A549 (cell line): ENCODE data around the gene LRRC31.

Experiments used
- CEBPB ChIP-seq, 2 experiments: fragments of >200 bp in 1 of 2; sonication (Bioruptor Twin) in 1 of 2; formaldehyde crosslinking in 1 of 2; IDR thresholded peaks; 2 replicates each; pipeline ENCODE4 v1.6.1; 2012 to 2016
- JUN ChIP-seq, 2 experiments: fragments of >200 bp; sonication (Bioruptor Twin); formaldehyde crosslinking; IDR thresholded peaks; 2 replicates in 1 of 2; 3 replicates in 1 of 2; pipeline ENCODE4 v1.6.1; 2016 to 2017
- JUNB ChIP-seq: fragments of >200 bp; sonication (Bioruptor Twin); formaldehyde crosslinking; IDR thresholded peaks from 2 replicates; pipeline ENCODE4 v1.6.1; 2016
- POLR2AphosphoS2 ChIP-seq: conservative IDR thresholded peaks from 2 replicates; pipeline ENCODE4 v1.6.1; 2012; ENCODE audit warnings: low read length, improper control_type of control experiment, inconsistent platforms
- RAD21 ChIP-seq, 2 experiments: fragments of >200 bp in 1 of 2; sonication (Bioruptor Twin) in 1 of 2; formaldehyde crosslinking in 1 of 2; IDR thresholded peaks in 1 of 2; conservative IDR thresholded peaks in 1 of 2; 2 replicates in 1 of 2; 3 replicates in 1 of 2; pipeline ENCODE4 v1.6.1; 2012 to 2018; ENCODE audit warnings: inconsistent platforms in 1 of 2
- TF ChIP-seq, protein P1 (sequence below): fragments of >200 bp; sonication (Bioruptor Twin); formaldehyde crosslinking; IDR thresholded peaks from 3 replicates; pipeline ENCODE4 v1.5.1; 2016

GRCh38 chr3:169836078-169836941 lies 33.4 kb downstream of the LRRC31 start:
- TF ChIP-seq, protein P1, sequence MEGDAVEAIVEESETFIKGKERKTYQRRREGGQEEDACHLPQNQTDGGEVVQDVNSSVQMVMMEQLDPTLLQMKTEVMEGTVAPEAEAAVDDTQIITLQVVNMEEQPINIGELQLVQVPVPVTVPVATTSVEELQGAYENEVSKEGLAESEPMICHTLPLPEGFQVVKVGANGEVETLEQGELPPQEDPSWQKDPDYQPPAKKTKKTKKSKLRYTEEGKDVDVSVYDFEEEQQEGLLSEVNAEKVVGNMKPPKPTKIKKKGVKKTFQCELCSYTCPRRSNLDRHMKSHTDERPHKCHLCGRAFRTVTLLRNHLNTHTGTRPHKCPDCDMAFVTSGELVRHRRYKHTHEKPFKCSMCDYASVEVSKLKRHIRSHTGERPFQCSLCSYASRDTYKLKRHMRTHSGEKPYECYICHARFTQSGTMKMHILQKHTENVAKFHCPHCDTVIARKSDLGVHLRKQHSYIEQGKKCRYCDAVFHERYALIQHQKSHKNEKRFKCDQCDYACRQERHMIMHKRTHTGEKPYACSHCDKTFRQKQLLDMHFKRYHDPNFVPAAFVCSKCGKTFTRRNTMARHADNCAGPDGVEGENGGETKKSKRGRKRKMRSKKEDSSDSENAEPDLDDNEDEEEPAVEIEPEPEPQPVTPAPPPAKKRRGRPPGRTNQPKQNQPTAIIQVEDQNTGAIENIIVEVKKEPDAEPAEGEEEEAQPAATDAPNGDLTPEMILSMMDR: no peak
- TF ChIP-seq JUN (IDR thresholded peaks at IDR 0.05) (no peak), JUNB (no peak), CEBPB (IDR thresholded peaks at IDR 0.05) (no peak), RAD21 (conservative IDR thresholded peaks at IDR 0.05 in 1 of 2, IDR thresholded peaks at IDR 0.05 in 1 of 2) (no peak), POLR2AphosphoS2 (no peak)
